Smooth muscle cell (in vitro differentiated cells): ENCODE results near the gene KIF21B. TPM values are rescaled to one million over a fixed set of nuclear protein-coding genes. Genes with fewer than 3 reads are reported as not detected.

Source experiments
- DNase-seq: peaks from one replicate; lab custom pipeline; 2025; ENCODE audit not compliant: unreplicated experiment; lab: John Stamatoyannopoulos, UW
- H2AFZ ChIP-seq: fragments of 200-600 bp; sonication (generic); 2 replicates; pipeline ENCODE4 v1.6.0; 2016; ENCODE audit warnings: antibody characterized with exemption, low read depth, mild to moderate bottlenecking
- H3F3A ChIP-seq: fragments of 200-600 bp; sonication (generic); 2 replicates; pipeline ENCODE4 v1.6.0; 2017; ENCODE audit warnings: antibody characterized with exemption, low read depth
- H3K27ac ChIP-seq: fragments of 200-600 bp; sonication (generic); 2 replicates; pipeline ENCODE4 v1.5.1; 2016; ENCODE audit warnings: low read depth, mild to moderate bottlenecking
- H3K27me3 ChIP-seq: fragments of 200-600 bp; sonication (generic); 2 replicates; pipeline ENCODE4 v1.6.1; 2016; ENCODE audit warnings: low read depth, mild to moderate bottlenecking
- H3K36me3 ChIP-seq: fragments of 200-600 bp; sonication (generic); 2 replicates; pipeline ENCODE4 v1.5.1; 2016; ENCODE audit warnings: low read depth
- H3K4me1 ChIP-seq: fragments of 200-600 bp; sonication (generic); 2 replicates; pipeline ENCODE4 v1.5.1; 2016; ENCODE audit warnings: low read depth
- H3K4me2 ChIP-seq: fragments of 200-600 bp; sonication (generic); 2 replicates; pipeline ENCODE4 v1.6.0; 2016; ENCODE audit warnings: mild to moderate bottlenecking
- H3K4me3 ChIP-seq: fragments of 200-600 bp; sonication (generic); 2 replicates; pipeline ENCODE4 v1.5.1; 2016; ENCODE audit warnings: mild to moderate bottlenecking
- H3K79me2 ChIP-seq: fragments of 200-600 bp; sonication (generic); 2 replicates; pipeline ENCODE4 v1.6.0; 2016; ENCODE audit warnings: low read depth, mild to moderate bottlenecking
- H3K9ac ChIP-seq: fragments of 200-600 bp; sonication (generic); 2 replicates; pipeline ENCODE4 v1.6.0; 2016; ENCODE audit warnings: low read depth
- H3K9me3 ChIP-seq: fragments of 200-600 bp; sonication (generic); replicated peaks from 2 replicates; pipeline ENCODE4 v1.5.1; 2016; ENCODE audit warnings: low read depth
- H4K20me1 ChIP-seq: fragments of 200-600 bp; sonication (generic); 2 replicates; pipeline ENCODE4 v1.6.0; 2016; ENCODE audit warnings: low read depth
- CTCF ChIP-seq: fragments of 200-600 bp; sonication (generic); IDR thresholded peaks from 2 replicates; pipeline ENCODE4 v1.5.1; 2017; ENCODE audit warnings: borderline replicate concordance, mild to moderate bottlenecking, antibody characterized with exemption; ENCODE audit not compliant: insufficient read depth, poor library complexity, severe bottlenecking
- WGBS: methylation state at CpG from one replicate; pipeline ENCODE4 v1.1.7; 2016; ENCODE audit warnings: low lambda C conversion rate; 5-methylcytosine and 5-hydroxymethylcytosine counted together
- polyA plus RNA-seq: library from polyadenylated mRNA; unstranded; fragments of >200 nt; fragmentation: Nextera tagmentation; extraction: Ambion mirVana; gene quantifications from 2 replicates; pipeline ENCODE4 v1.2.1, GENCODE V29; 2016
- total RNA-seq: library from RNA; depleted of rRNA; stranded (reverse); fragments of >200 nt; gene quantifications from 2 replicates; pipeline ENCODE4 v1.2.3, GENCODE V29; 2014

The KIF21B gene
- total and polyA plus RNA-seq, 2 experiments from 2014 or later, result 1.0 to 1.9 TPM

DNA sequence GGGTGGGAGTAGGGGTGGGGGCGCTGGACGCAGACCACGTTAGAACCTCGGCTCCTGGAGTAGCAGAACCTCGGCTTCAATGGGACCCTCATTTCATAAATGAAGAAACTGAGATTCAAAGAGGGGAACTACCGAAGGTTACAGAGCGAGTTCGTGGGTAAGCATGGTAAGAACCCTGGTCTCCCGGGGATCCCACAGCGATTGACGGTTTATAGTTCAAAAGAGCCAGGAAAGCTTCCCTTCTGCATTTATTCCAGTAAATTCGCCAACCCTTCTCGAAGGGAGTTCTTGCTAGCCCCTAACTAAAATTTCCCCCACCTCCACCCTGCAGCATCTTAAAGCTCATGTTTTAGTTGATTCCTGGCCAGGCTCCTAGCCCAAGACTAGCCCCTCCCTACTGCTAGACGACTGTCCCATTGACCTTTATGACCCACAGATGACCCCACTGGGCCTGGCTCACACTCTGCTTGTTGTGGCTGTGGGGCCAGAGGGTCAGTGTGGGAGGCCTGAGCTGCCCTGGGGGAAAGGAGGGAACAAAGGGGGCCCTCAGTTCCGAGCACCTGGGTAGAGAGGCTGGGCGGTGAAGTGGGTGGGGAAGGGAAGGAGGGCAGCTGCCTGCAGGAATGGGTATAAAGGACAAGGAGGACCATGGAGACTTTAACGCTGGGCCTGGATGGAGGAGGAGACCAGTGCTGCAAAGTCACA, 558 bp upstream of the KIF21B start:
- 40% methylated on average over 15 of the region's 17 CpGs for WGBS

DNA sequence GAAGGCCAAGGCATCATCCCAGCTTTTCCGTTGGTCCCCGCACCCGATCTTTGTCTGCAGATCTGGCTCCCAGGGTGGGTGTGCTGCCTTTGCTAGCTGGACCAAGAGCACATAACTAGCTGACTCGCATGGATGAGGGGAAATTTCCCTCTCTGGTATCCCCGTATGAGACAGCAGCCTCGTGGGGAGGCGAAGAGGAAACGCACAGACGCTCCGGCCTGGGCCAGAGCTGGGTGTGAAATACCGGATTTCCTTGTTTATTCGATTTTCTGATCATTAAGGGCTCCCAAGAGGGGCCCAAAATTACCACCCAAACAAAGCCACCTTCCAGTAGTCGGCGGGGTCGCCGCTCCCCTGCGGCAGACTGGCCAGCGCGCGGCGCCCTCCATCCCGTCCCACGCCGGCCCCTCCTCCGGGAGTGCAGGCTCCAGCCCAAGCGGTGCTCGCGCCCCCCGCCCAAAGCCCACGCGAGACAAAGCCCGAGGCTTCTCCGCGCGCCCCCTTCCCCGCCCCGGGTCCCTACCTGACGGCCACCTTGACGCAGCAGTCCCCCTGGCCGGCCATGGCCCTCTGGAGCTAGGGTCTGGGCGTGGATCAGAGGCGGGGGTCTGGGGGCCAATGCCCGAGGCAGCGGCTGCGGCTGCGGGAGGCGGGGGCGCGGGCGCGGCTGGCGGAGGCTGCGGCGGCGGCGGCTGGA, 546 bp downstream of the KIF21B start:
- Histone ChIP-seq H3K4me2 (peak overlapping the region; percentile 99), H4K20me1 (no peaks in the 10 kb centered on the region)
- 5% methylated on average over 31 of the region's 56 CpGs for WGBS

More for the DNA sequence above, 558 bp upstream of the KIF21B start:
- Histone ChIP-seq H3K27me3 (no peaks in the 10 kb centered on the region), H3K4me3 (peak overlapping the region; percentile 70), H3K27ac (no peak overlapping the region), H3K4me1 (peaks cover 48% of the 10 kb centered on the region), H3K9me3 (no peaks in the 10 kb centered on the region), H3K36me3 (no peaks in the 10 kb centered on the region), H3F3A (peaks cover 5% of the 10 kb centered on the region), H3K4me2 (peak overlapping the region; percentile 99), H3K79me2 (no peaks in the 10 kb centered on the region), H4K20me1 (no peaks in the 10 kb centered on the region), H2AFZ (no peak overlapping the region), H3K9ac (no peak overlapping the region)
- no peak for DNase-seq
- TF ChIP-seq CTCF, result no peak

GRCh38 chr1:201022493-201022819, 1.1 kb downstream of the KIF21B start:
- peak overlapping the region; percentile 99 for H3K4me2 ChIP-seq
- TF ChIP-seq CTCF, result no peak
- H3K4me3 ChIP-seq, result peak overlapping the region; percentile 70
- peaks cover 51% of the 10 kb centered on the region for H3K4me1 ChIP-seq
- no peaks in the 10 kb centered on the region for H3K36me3 ChIP-seq
- H2AFZ ChIP-seq, result peak overlapping the region; percentile 40
- WGBS, result 66% methylated on average over 2 of the region's 2 CpGs
- H3K79me2 ChIP-seq, result no peaks in the 10 kb centered on the region
- H3K9ac ChIP-seq, result no peak overlapping the region
- peaks cover 5% of the 10 kb centered on the region for H3F3A ChIP-seq
- DNase-seq, result no peak
- no peaks in the 10 kb centered on the region for H3K27me3 ChIP-seq
- H3K27ac ChIP-seq, result no peak overlapping the region
- H3K9me3 ChIP-seq, result no peaks in the 10 kb centered on the region
- H4K20me1 ChIP-seq, result no peaks in the 10 kb centered on the region

More for the DNA sequence above, 546 bp downstream of the KIF21B start:
- H3K27me3 ChIP-seq, result no peaks in the 10 kb centered on the region
- DNase-seq, result no peak
- H3F3A ChIP-seq, result peaks cover 5% of the 10 kb centered on the region
- no peaks in the 10 kb centered on the region for H3K9me3 ChIP-seq
- peaks cover 48% of the 10 kb centered on the region for H3K4me1 ChIP-seq
- no peaks in the 10 kb centered on the region for H3K79me2 ChIP-seq
- peak overlapping the region; percentile 39 for H3K9ac ChIP-seq
- H3K36me3 ChIP-seq, result no peaks in the 10 kb centered on the region
- H3K4me3 ChIP-seq, result peak overlapping the region; percentile 70
- H3K27ac ChIP-seq, result no peak overlapping the region
- H2AFZ ChIP-seq, result peak overlapping the region; percentile 40
- no peak for TF ChIP-seq CTCF
